B cell (primary cell): ENCODE results near the gene BEND7.

Source experiments
- EZH2 ChIP-seq: IDR thresholded peaks from 2 replicates; pipeline ENCODE4 v1.6.1; 2012; ENCODE audit warnings: borderline replicate concordance, low read depth, mild to moderate bottlenecking, moderate library complexity, low read length; ENCODE audit not compliant: insufficient read depth, poor library complexity, severe bottlenecking
- TF ChIP-seq, protein P1 (sequence below): fragments of 200-600 bp; IDR thresholded peaks from one replicate; pipeline ENCODE4 v1.8.0; 2022; ENCODE audit warnings: antibody characterized with exemption, mild to moderate bottlenecking

DNA sequence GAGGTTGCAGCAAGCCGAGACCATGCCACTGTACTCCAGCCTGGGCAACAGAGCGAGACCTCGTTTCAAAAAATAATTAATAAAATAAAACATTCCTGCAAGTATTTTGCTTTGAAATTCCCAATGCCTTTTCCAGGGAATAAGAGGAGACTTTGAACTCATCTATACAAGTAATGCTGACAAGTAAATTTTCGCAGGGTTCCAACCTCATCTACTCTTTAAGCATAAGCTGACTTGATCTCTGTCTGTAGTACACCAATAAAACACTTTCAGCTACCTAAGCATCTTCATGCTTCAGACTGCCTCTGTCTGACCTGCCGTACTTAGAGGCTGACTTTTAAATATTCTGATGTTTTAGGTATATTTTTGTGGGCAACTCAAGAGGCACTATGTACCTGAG is 13.7 kb upstream of the BEND7 start:
- TF ChIP-seq, protein P1, sequence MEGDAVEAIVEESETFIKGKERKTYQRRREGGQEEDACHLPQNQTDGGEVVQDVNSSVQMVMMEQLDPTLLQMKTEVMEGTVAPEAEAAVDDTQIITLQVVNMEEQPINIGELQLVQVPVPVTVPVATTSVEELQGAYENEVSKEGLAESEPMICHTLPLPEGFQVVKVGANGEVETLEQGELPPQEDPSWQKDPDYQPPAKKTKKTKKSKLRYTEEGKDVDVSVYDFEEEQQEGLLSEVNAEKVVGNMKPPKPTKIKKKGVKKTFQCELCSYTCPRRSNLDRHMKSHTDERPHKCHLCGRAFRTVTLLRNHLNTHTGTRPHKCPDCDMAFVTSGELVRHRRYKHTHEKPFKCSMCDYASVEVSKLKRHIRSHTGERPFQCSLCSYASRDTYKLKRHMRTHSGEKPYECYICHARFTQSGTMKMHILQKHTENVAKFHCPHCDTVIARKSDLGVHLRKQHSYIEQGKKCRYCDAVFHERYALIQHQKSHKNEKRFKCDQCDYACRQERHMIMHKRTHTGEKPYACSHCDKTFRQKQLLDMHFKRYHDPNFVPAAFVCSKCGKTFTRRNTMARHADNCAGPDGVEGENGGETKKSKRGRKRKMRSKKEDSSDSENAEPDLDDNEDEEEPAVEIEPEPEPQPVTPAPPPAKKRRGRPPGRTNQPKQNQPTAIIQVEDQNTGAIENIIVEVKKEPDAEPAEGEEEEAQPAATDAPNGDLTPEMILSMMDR, result no peak
- TF ChIP-seq EZH2, result no peak
